Uterus (tissue), 2 donors: ENCODE measurements around the gene CARD9.

Experiments
- CTCF ChIP-seq, 4 experiments: fragments of 200-600 bp in 2 of 4; fragments of 450-650 bp in 2 of 4; sonication (generic) in 2 of 4; IDR thresholded peaks; one replicate each; pipeline ENCODE4 v1.5.1; 2016 to 2019; ENCODE audit warnings: antibody characterized with exemption in 4 of 4, mild to moderate bottlenecking in 2 of 4, moderate library complexity in 1 of 4
- POLR2A ChIP-seq, 2 donors: fragments of 450-650 bp; IDR thresholded peaks; one replicate each; pipeline ENCODE4 v1.6.1; 2016; ENCODE audit warnings: antibody characterized with exemption in 2 of 2, mild to moderate bottlenecking in 1 of 2, moderate library complexity in 1 of 2

- TF ChIP-seq CTCF (IDR thresholded peaks at IDR 0.05) (no peak), POLR2A (IDR thresholded peaks at IDR 0.05) (no peak)
These were observed 5.5 kb upstream of the CARD9 start for GRCh38 chr9:136379003-136379287.
